Stimulated activated CD4-positive, alpha-beta T cell treated with anti-CD3 and anti-CD28 coated beads, Interleukin-1b, Interleukin-23, amount 100 ng/mL, for 1 hour (primary cell): ENCODE data around the gene FAM53B.

Experiments
- DNase-seq, 2 donors: peaks; one replicate each; pipeline ENCODE4 v3.0.0-alpha.2; 2020; ENCODE audit warnings: low read depth in 2 of 2

FAM53B gene

GRCh38 chr10:124728071-124728829 lies 15.9 kb downstream of the FAM53B start:
- no peak for DNase-seq

GRCh38 chr10:124727361-124727960 lies 16.7 kb downstream of the FAM53B start:
- DNase-seq = no peak

GRCh38 chr10:124725791-124726190 lies 18.4 kb downstream of the FAM53B start:
- no peak for DNase-seq

GRCh38 chr10:124725171-124725631 lies 19.0 kb downstream of the FAM53B start:
- DNase-seq = no peak

- no peak for DNase-seq
Observed at GRCh38 chr10:124724279-124725027, 19.7 kb downstream of the FAM53B start.

- DNase-seq = no peak
Observed at GRCh38 chr10:124723826-124724225, 20.4 kb downstream of the FAM53B start.

- DNase-seq = no peak
Observed at GRCh38 chr10:124722798-124723783, 21.1 kb downstream of the FAM53B start.

- no peak for DNase-seq
Observed at GRCh38 chr10:124721330-124722045, 22.7 kb downstream of the FAM53B start.

GRCh38 chr10:124719213-124719851 lies 24.8 kb downstream of the FAM53B start:
- peak in 1 of 2 donors; percentile 36 for DNase-seq

- DNase-seq = peak in 1 of 2 donors; percentile 54
Observed at GRCh38 chr10:124717911-124718741, 26.1 kb downstream of the FAM53B start.

- no peak for DNase-seq
Observed at GRCh38 chr10:124717041-124717757, 27.0 kb downstream of the FAM53B start.

GRCh38 chr10:124716369-124716768 lies 27.8 kb downstream of the FAM53B start:
- no peak for DNase-seq

- DNase-seq = no peak
Observed at GRCh38 chr10:124715439-124715838, 28.7 kb downstream of the FAM53B start.

GRCh38 chr10:124713679-124714255 lies 30.4 kb downstream of the FAM53B start:
- no peak for DNase-seq

- DNase-seq = no peak
Observed at GRCh38 chr10:124712704-124713407, 31.3 kb downstream of the FAM53B start.

GRCh38 chr10:124711145-124711544 lies 33.0 kb downstream of the FAM53B start:
- DNase-seq = no peak

- DNase-seq = no peak
Observed at GRCh38 chr10:124710266-124710881, 33.8 kb downstream of the FAM53B start.
